SU-DHL-6 (cell line): ENCODE data around the gene CTNNA2.

ENCODE experiments used
- CTCF ChIP-seq: fragments of 200-600 bp; sonication (generic); IDR thresholded peaks from one replicate; pipeline ENCODE4 v1.5.1; 2017; ENCODE audit warnings: antibody characterized with exemption, mild to moderate bottlenecking, low read length, moderate library complexity; ENCODE audit not compliant: insufficient read depth, poor library complexity, severe bottlenecking
- EZH2phosphoT487 ChIP-seq: fragments of 200-600 bp; sonication (generic), shearing (Covaris generic); conservative IDR thresholded peaks from 2 replicates; pipeline ENCODE4 v1.6.1; 2018; ENCODE audit warnings: mild to moderate bottlenecking, antibody characterized with exemption, low read length, moderate library complexity, mixed read lengths

GRCh38 chr2:80153151-80153550 lies 640.3 kb downstream of the CTNNA2 start:
- no peak for TF ChIP-seq CTCF
- TF ChIP-seq EZH2phosphoT487, result no peak
